Activated T-helper 9 cell treated with anti-CD3 and anti-CD28 coated beads, Interleukin-2, amount 50 U/mL, for 16 hours (primary cell): ENCODE measurements around the gene PDE8B.

Source experiments
- DNase-seq: peaks from one replicate; pipeline ENCODE4 v3.0.0-alpha.2; 2020; ENCODE audit warnings: low read depth

PDE8B gene

GRCh38 chr5:77319117-77319804 lies 108.8 kb downstream of the PDE8B start:
- DNase-seq, result no peak

GRCh38 chr5:77321793-77322394 lies 111.4 kb downstream of the PDE8B start:
- no peak for DNase-seq

GRCh38 chr5:77322406-77322805 lies 111.9 kb downstream of the PDE8B start:
- DNase-seq, result no peak

- no peak for DNase-seq
Measured at GRCh38 chr5:77325921-77326541, 115.6 kb downstream of the PDE8B start.

- no peak for DNase-seq
Measured at GRCh38 chr5:77326986-77327734, 116.7 kb downstream of the PDE8B start.

- no peak for DNase-seq
Measured at GRCh38 chr5:77328930-77329647, 118.6 kb downstream of the PDE8B start.

GRCh38 chr5:77329664-77330430 lies 119.4 kb downstream of the PDE8B start:
- DNase-seq, result no peak

GRCh38 chr5:77333036-77333435 lies 122.6 kb downstream of the PDE8B start:
- DNase-seq, result no peak

GRCh38 chr5:77333451-77334123 lies 123.1 kb downstream of the PDE8B start:
- no peak for DNase-seq

GRCh38 chr5:77337246-77337645 lies 126.8 kb downstream of the PDE8B start:
- no peak for DNase-seq

GRCh38 chr5:77337686-77338085 lies 127.2 kb downstream of the PDE8B start:
- no peak for DNase-seq

- DNase-seq, result no peak
Measured at GRCh38 chr5:77339337-77339890, 128.9 kb downstream of the PDE8B start.

GRCh38 chr5:77343165-77343564 lies 132.7 kb downstream of the PDE8B start:
- DNase-seq, result no peak

GRCh38 chr5:77347435-77348098 lies 137.1 kb downstream of the PDE8B start:
- no peak for DNase-seq

GRCh38 chr5:77353251-77353650 lies 142.8 kb downstream of the PDE8B start:
- DNase-seq, result no peak

GRCh38 chr5:77354454-77354853 lies 144.0 kb downstream of the PDE8B start:
- DNase-seq, result no peak

GRCh38 chr5:77355080-77355479 lies 144.6 kb downstream of the PDE8B start:
- no peak for DNase-seq

GRCh38 chr5:77355751-77356150 lies 145.3 kb downstream of the PDE8B start:
- no peak for DNase-seq

GRCh38 chr5:77356740-77357139 lies 146.3 kb downstream of the PDE8B start:
- DNase-seq, result no peak
